Neutrophil (primary cell): ENCODE results near the gene PREX1.

Source experiments
- H3K27ac ChIP-seq: fragments of 200-600 bp; sonication (generic); 2 replicates; pipeline ENCODE4 v1.5.1; 2016; ENCODE audit warnings: mild to moderate bottlenecking, moderate library complexity
- H3K27me3 ChIP-seq: fragments of 200-600 bp; sonication (generic); 2 replicates; pipeline ENCODE4 v1.6.0; 2016; ENCODE audit warnings: mild to moderate bottlenecking
- H3K36me3 ChIP-seq: fragments of 200-600 bp; sonication (generic); 2 replicates; pipeline ENCODE4 v1.5.1; 2017
- H3K4me1 ChIP-seq, 2 experiments: fragments of 200-600 bp in 1 of 2; sonication (generic) in 1 of 2; 1 replicate in 1 of 2; 2 replicates in 1 of 2; pipeline versions ENCODE4 v1.5.1 to v1.6.1; 2013 to 2016; ENCODE audit warnings: low read depth in 1 of 2, low read length in 1 of 2, mild to moderate bottlenecking in 1 of 2, moderate library complexity in 1 of 2; ENCODE audit not compliant: control insufficient read depth in 1 of 2, insufficient read depth in 1 of 2
- H3K4me3 ChIP-seq, 2 experiments: fragments of 200-600 bp in 1 of 2; sonication (generic) in 1 of 2; 1 replicate in 1 of 2; 2 replicates in 1 of 2; pipeline ENCODE4 v1.5.1; 2013 to 2016; ENCODE audit warnings: low read depth in 1 of 2, low read length in 1 of 2, mild to moderate bottlenecking in 1 of 2, moderate library complexity in 1 of 2
- H3K9me3 ChIP-seq: fragments of 200-600 bp; sonication (generic); 2 replicates; pipeline ENCODE4 v1.5.1; 2016
- TF ChIP-seq, protein P1 (sequence below): fragments of 200-600 bp; sonication (generic); IDR thresholded peaks from 2 replicates; pipeline ENCODE4 v1.5.1; 2016; ENCODE audit warnings: antibody characterized with exemption

The PREX1 gene

DNA sequence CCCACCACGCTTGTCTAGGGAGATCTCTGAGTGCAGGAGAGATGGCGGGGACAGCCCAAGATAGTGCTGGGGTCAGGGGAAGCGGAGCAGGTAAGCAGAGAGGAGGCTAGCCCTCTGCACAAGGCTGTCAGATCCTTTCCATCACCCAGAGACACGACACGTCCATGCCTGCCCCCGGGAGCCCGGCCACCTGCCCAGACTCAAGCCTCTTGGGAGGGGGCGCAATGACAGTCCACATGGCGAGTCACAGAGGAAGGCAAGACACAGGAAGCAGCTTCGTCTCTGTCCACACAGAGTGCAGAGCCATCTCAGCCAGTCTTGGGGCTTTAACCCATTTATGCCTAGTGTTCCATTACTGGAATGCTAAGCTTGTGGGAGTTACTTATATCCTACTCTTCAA is 78.4 kb downstream of the PREX1 start:
- Histone ChIP-seq H3K9me3 (no peaks in the 10 kb centered on the region), H3K4me1 (peaks cover 76 to 79% of the 10 kb centered on the region in 2 experiments), H3K36me3 (peaks cover 55% of the 10 kb centered on the region), H3K27ac (peak overlapping the region; percentile 99), H3K4me3 (no peak overlapping the region), H3K27me3 (no peaks in the 10 kb centered on the region)
- TF ChIP-seq, protein P1, sequence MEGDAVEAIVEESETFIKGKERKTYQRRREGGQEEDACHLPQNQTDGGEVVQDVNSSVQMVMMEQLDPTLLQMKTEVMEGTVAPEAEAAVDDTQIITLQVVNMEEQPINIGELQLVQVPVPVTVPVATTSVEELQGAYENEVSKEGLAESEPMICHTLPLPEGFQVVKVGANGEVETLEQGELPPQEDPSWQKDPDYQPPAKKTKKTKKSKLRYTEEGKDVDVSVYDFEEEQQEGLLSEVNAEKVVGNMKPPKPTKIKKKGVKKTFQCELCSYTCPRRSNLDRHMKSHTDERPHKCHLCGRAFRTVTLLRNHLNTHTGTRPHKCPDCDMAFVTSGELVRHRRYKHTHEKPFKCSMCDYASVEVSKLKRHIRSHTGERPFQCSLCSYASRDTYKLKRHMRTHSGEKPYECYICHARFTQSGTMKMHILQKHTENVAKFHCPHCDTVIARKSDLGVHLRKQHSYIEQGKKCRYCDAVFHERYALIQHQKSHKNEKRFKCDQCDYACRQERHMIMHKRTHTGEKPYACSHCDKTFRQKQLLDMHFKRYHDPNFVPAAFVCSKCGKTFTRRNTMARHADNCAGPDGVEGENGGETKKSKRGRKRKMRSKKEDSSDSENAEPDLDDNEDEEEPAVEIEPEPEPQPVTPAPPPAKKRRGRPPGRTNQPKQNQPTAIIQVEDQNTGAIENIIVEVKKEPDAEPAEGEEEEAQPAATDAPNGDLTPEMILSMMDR: no peak

GRCh38 chr20:48748556-48748955 is 79.2 kb downstream of the PREX1 start:
- Histone ChIP-seq H3K4me3 (no peak overlapping the region), H3K36me3 (peaks cover 64% of the 10 kb centered on the region), H3K4me1 (peaks cover 67 to 70% of the 10 kb centered on the region in 2 experiments), H3K9me3 (no peaks in the 10 kb centered on the region), H3K27me3 (no peaks in the 10 kb centered on the region), H3K27ac (peak overlapping the region; percentile 99)
- TF ChIP-seq, protein P1: no peak

- peaks cover 70% of the 10 kb centered on the region for H3K36me3 ChIP-seq
- peaks cover 61 to 67% of the 10 kb centered on the region in 2 experiments for H3K4me1 ChIP-seq
Measured at GRCh38 chr20:48747840-48748414, 79.9 kb downstream of the PREX1 start.

GRCh38 chr20:48745330-48745729 is 82.5 kb downstream of the PREX1 start:
- TF ChIP-seq, protein P1: no peak
- Histone ChIP-seq H3K27me3 (no peaks in the 10 kb centered on the region), H3K4me1 (peaks cover 35 to 46% of the 10 kb centered on the region in 2 experiments), H3K36me3 (peaks cover 88% of the 10 kb centered on the region), H3K27ac (peak overlapping the region; percentile 99), H3K9me3 (no peaks in the 10 kb centered on the region), H3K4me3 (no peak overlapping the region)

More at GRCh38 chr20:48747840-48748414, 79.9 kb downstream of the PREX1 start:
- Histone ChIP-seq H3K27me3 (no peaks in the 10 kb centered on the region), H3K4me3 (no peak overlapping the region), H3K27ac (peak overlapping the region; percentile 99), H3K9me3 (no peaks in the 10 kb centered on the region)
- TF ChIP-seq, protein P1: no peak

GRCh38 chr20:48744515-48744914 is 83.3 kb downstream of the PREX1 start:
- Histone ChIP-seq H3K9me3 (no peaks in the 10 kb centered on the region), H3K4me1 (peaks cover 31 to 46% of the 10 kb centered on the region in 2 experiments), H3K36me3 (peaks cover 96% of the 10 kb centered on the region), H3K27ac (peak overlapping the region; percentile 99), H3K4me3 (no peak overlapping the region), H3K27me3 (no peaks in the 10 kb centered on the region)
- TF ChIP-seq, protein P1: no peak
